ENCODE measurements around the gene RIMS1.

The RIMS1 gene

DNA sequence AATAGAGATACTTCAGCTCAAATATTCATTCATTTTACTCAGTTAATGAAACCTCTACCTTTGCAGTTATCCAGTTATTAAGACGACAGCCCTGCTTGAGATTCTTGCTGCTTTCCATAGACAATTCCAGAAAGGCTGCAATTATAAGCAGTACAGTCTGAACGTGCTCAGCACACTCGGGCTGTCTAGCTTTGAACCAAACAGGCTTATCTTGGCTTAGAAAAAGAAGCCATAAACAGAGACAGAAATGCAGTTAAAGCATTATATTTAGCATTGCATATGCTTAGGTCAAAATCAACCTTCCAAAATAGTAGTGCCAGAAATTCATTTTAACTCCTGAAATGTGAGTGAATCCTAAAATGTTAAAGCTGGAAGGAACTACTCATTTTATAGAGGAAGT is 531.4 kb downstream of the RIMS1 start:
- no peak for DNase-seq

DNA sequence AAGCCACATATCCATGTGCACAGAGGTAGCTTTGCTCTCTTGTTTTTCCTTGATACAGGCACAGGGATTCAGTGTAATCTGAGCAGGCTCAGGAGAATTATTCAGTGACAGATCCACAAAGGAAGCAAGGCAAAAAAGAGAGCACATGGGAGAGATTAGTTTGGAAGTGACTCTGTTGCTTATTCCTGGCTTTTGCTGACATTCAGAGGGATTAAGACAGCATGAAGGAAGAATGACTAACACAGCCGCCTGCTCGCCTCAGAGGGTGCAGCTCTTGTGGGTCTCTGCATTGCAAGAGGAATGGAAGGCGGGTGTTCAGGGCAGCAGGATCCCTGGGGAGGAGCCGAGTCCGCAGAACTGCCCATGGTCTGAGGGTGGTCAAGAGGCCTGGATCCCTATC is 532.1 kb downstream of the RIMS1 start:
- no peak for DNase-seq

DNA sequence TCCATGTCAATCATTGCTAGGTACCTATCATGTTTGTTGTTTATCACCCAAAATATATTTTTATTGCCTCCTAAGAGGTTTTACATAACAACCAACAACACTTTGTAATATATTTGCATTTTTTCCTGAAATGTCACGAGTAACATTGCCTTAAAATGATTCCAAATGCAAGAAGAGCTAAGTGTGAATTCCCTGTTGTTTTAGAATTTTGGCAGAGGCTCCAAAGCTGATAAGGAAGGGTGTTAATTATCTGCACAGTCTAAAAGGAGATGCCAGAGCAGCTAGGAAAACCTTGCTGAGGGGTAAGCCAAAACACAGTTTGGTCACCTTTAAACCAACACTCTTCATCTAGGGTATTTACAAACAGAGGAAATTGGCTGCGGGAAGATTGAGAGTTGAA is 533.6 kb downstream of the RIMS1 start:
- no peak for DNase-seq

DNA sequence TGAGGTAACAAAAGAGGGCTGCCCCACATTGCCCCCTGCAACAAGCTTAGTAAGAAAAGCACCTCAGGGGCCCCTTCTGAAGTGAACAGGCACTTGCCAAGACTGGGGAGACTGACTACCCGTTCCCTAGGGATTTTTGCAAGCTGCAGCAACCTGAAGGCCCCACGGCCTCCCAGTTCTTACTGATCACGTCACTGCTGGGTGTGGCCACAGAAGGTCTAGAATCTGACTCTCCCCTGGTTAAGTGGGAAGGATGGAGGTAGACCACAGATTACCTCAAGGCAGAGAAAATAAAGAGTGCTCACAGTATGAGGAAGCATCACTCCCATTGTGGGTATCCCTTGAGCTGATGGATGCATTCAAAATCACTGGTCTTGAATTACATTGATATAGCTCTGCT is 534.1 kb downstream of the RIMS1 start:
- no peak for DNase-seq

DNA sequence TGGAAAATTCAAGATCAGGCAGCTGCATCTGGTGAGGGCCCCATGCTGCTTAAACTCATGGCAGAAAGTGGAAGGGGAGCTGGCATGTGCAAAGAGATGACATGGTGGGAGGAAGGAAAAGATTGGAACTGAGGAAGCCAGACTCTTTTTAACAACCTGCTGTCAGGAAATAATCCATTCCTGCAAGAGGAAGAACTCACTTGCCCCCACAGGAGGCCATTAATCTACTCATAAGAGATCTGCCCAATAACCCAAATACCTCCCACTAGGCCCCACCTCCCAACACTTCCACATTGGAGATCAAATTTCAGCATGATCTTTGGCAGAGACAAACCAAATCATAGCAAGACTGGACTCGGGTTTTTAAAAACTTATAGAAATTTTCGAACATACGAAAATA is 535.0 kb downstream of the RIMS1 start:
- no peak for DNase-seq

DNA sequence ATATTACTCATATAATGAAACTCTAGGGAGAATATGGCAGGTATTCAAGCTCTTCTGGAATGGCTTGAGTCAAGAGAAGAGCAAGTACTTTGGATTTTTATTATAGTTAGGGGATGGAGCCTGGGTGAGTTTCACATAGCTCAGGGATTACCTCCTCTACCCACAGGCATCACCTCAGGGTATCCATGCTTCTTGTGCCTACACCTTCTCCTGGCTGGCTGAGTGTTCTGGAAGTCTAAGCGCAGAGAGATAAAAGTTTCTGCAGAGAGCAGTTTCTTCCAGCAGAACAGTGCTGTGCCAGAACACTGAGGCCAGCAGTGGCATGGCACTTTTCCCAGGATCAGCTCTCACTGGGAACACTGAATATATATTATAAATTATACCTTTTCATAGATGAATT is 535.8 kb downstream of the RIMS1 start:
- no peak for DNase-seq

DNA sequence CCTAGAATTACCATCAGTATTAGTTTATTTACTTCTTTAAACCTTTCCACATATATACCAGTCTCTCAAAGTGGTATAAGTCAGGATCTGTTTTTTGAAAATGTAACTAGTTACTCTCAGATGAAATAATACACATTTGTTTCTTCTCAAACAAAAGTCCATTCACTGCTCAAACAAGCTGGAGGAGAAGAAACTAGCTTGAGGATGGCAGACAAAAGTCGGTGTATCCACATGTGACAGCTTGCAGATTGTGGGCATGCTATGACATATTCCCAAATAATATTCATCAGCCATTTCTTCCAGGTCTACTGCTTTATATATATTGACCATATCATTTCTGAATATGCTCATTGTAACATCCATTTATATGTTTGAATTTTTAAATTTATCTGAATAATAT is 538.1 kb downstream of the RIMS1 start:
- no peak for DNase-seq

DNA sequence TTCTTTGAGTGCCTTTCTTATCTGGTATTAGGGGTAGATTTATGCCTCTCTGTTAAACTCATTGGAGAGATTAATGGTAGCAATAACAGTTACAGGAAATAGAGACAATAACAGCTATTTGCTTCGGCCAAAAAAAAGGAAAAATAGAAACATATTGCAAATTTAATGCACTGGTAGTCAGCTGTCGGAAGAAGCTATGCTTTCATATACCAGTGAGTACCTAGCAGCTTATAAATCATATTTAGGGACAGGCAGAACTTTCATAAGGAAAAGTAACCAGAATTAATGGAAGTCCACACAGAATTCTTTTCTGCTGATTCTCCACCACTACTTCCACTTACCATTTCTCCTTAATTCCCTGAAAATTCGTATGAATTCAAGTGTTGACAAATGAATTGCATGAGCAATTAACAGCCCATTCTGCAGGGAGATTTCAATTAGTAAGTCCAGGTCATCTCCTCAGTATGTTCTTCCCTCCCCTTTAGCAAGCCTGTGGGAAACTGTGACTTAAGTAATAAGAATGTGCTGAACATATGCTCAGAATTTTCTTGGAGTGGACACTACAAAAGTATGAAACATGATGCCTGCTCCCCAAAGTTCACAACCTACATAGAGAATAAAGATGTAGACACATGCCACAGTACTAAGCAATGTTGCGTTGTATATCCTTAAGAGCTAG is 538.8 kb downstream of the RIMS1 start:
- DNase-seq: peak; percentile 58

DNA sequence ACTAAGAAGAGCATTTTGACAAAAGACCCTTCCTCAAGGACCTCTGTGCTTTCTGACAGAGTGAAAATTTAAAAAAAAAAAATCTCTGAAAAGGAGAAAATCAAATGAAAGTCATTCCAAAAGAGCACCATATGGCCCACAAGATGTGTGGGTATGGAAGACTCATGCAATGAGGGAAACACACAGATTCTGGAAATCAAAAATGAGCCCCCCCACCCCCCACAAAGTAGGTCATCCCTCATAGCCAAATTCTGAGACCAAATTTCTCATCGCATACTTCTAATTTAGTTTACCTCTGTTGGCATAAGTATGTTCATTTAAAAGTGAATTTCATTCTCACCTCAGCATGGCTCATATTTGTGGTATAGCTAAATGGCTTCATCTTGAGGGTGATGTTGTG is 554.3 kb downstream of the RIMS1 start:
- no peak for DNase-seq

DNA sequence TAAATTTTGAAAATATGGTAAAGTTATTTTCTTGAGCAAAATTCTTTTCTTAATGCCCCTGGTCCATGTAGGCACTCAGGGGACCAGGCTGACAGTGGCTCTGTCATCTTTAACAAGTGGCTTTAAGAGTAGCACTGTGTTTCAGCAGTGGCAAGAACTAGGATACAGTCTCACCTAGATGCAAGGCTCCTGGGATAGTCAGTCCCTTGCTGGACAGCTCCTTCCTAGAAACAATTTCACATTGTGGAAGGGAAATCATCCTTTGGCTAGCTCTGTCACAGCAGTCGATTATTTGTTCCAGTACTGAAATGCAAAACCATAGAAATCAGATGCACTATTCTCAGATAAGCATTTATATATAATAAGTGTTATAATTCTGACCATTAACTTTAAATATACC is 560.1 kb downstream of the RIMS1 start:
- no peak for DNase-seq

Data from NCI-H446 treated with DMSO at 0.1 percent for 48 hours (cell line).